HEK293 (cell line): ENCODE data around the gene DEF6.

Experiments
- CTCF ChIP-seq: fragments of 450-650 bp; formaldehyde crosslinking; IDR thresholded peaks from 2 replicates; pipeline ENCODE4 v1.5.1; 2016; ENCODE audit warnings: missing biosample characterization, missing genetic modification characterization
- FEZF1 ChIP-seq: fragments of 450-650 bp; formaldehyde crosslinking; IDR thresholded peaks from 2 replicates; pipeline ENCODE4 v1.5.1; 2016; ENCODE audit warnings: missing biosample characterization, missing genetic modification characterization
- REST ChIP-seq: fragments of 450-650 bp; formaldehyde crosslinking; IDR thresholded peaks from 2 replicates; pipeline ENCODE4 v1.5.1; 2016; ENCODE audit warnings: missing biosample characterization, missing genetic modification characterization
- ZNF133 ChIP-seq: fragments of 450-650 bp; formaldehyde crosslinking; IDR thresholded peaks from 2 replicates; pipeline ENCODE4 v1.5.1; 2016; ENCODE audit warnings: missing biosample characterization, missing genetic modification characterization
- ZNF140 ChIP-seq: fragments of 450-650 bp; formaldehyde crosslinking; IDR thresholded peaks from 2 replicates; pipeline ENCODE4 v1.5.1; 2016; ENCODE audit warnings: missing biosample characterization, missing genetic modification characterization
- ZNF211 ChIP-seq: fragments of 450-650 bp; formaldehyde crosslinking; IDR thresholded peaks from 2 replicates; pipeline ENCODE4 v1.5.1; 2016; ENCODE audit warnings: low read depth, missing biosample characterization, missing genetic modification characterization
- ZSCAN30 ChIP-seq: fragments of 450-650 bp; IDR thresholded peaks from 2 replicates; pipeline ENCODE4 v1.5.1; 2018; ENCODE audit warnings: missing biosample characterization, mild to moderate bottlenecking, missing genetic modification characterization, moderate library complexity

GRCh38 chr6:35365594-35366203 lies 68.1 kb downstream of the DEF6 start:
- TF ChIP-seq FEZF1 (tag by site-specific recombination) (no peak), REST (tag by site-specific recombination) (no peak), CTCF (tag by site-specific recombination) (no peak), ZNF133 (tag by site-specific recombination) (no peak), ZNF140 (tag by site-specific recombination) (no peak), ZNF211 (no peak), ZSCAN30 (no peak)
